HepG2 (cell line): ENCODE data around the gene TFPI. TPM values are rescaled to one million over a fixed set of nuclear protein-coding genes. Genes with fewer than 3 reads are reported as not detected.
A peak's percentile ranks its signal among the peaks of the same experiment; 100 is the strongest.

Experiments
- GATAD1 ChIP-seq: IDR thresholded peaks from 2 replicates; pipeline ENCODE4 v1.6.1; 2016; ENCODE audit warnings: missing genetic modification reagents, missing compliant biosample characterization
- HNRNPH1 ChIP-seq: fragments of 200-400 bp; formaldehyde crosslinking; optimal IDR thresholded peaks from 2 replicates; pipeline ENCODE3; 2017; ENCODE audit warnings: mild to moderate bottlenecking, low read depth, low read length
- HNRNPK ChIP-seq: fragments of 200-400 bp; formaldehyde crosslinking; IDR thresholded peaks from 2 replicates; pipeline ENCODE4 v1.6.1; 2018; ENCODE audit warnings: low read length, low read depth, moderate library complexity, mild to moderate bottlenecking; ENCODE audit not compliant: poor library complexity, severe bottlenecking
- NR2F2 ChIP-seq: IDR thresholded peaks from 2 replicates; pipeline ENCODE4 v1.6.1; 2012; ENCODE audit warnings: low read depth, inconsistent platforms, borderline replicate concordance
- PAWR ChIP-seq: sonication (generic); formaldehyde crosslinking; IDR thresholded peaks from 2 replicates; pipeline ENCODE4 v1.4.0; 2020; ENCODE audit warnings: missing genetic modification reagents, mild to moderate bottlenecking, borderline replicate concordance
- PCBP2 ChIP-seq: fragments of 200-400 bp; formaldehyde crosslinking; optimal IDR thresholded peaks from 2 replicates; pipeline ENCODE3; 2018; ENCODE audit warnings: low read length, low read depth; ENCODE audit not compliant: poor library complexity, severe bottlenecking
- PITX1 ChIP-seq: sonication (generic); formaldehyde crosslinking; IDR thresholded peaks from 2 replicates; pipeline ENCODE4 v1.5.1; 2020; ENCODE audit warnings: mild to moderate bottlenecking, missing genetic modification reagents
- REL ChIP-seq: sonication (generic); formaldehyde crosslinking; conservative IDR thresholded peaks from 2 replicates; pipeline ENCODE4 v1.8.0; 2022; ENCODE audit warnings: mild to moderate bottlenecking, missing genetic modification reagents, moderate library complexity
- RXRB ChIP-seq: IDR thresholded peaks from 2 replicates; pipeline ENCODE4 v1.6.1; 2016; ENCODE audit warnings: borderline replicate concordance, missing genetic modification reagents, missing compliant biosample characterization
- TBX3 ChIP-seq: fragments of 450-650 bp; IDR thresholded peaks from 2 replicates; pipeline ENCODE4 v1.6.1; 2017; ENCODE audit warnings: antibody characterized with exemption, mild to moderate bottlenecking, inconsistent platforms, borderline replicate concordance
- ZC3H4 ChIP-seq: sonication (generic); formaldehyde crosslinking; IDR thresholded peaks from 2 replicates; pipeline ENCODE4 v1.4.0; 2020; ENCODE audit warnings: missing genetic modification reagents, borderline replicate concordance
- ZFP82 ChIP-seq: sonication (generic); formaldehyde crosslinking; IDR thresholded peaks from 2 replicates; pipeline ENCODE4 v1.5.1; 2020; ENCODE audit warnings: mild to moderate bottlenecking, missing genetic modification reagents, borderline replicate concordance
- ZMYM2 ChIP-seq: sonication (generic); formaldehyde crosslinking; IDR thresholded peaks from 2 replicates; pipeline ENCODE4 v1.8.0; 2022; ENCODE audit warnings: mild to moderate bottlenecking, missing genetic modification reagents
- ZNF224 ChIP-seq: sonication (generic); formaldehyde crosslinking; IDR thresholded peaks from 2 replicates; pipeline ENCODE4 v1.5.0; 2020; ENCODE audit warnings: mild to moderate bottlenecking, missing genetic modification reagents
- ZNF230 ChIP-seq: sonication (generic); formaldehyde crosslinking; IDR thresholded peaks from 2 replicates; pipeline ENCODE4 v1.4.0; 2020; ENCODE audit warnings: mild to moderate bottlenecking, missing genetic modification reagents
- ZNF30 ChIP-seq: sonication (generic); formaldehyde crosslinking; IDR thresholded peaks from 2 replicates; pipeline ENCODE4 v1.5.0; 2020; ENCODE audit warnings: mild to moderate bottlenecking, missing genetic modification reagents
- ZNF382 ChIP-seq: sonication (generic); formaldehyde crosslinking; IDR thresholded peaks from 2 replicates; pipeline ENCODE4 v1.5.0; 2020; ENCODE audit warnings: missing genetic modification reagents, mild to moderate bottlenecking, borderline replicate concordance
- ZNF503 ChIP-seq: sonication (generic); formaldehyde crosslinking; IDR thresholded peaks from 2 replicates; pipeline ENCODE4 v1.4.0; 2020; ENCODE audit warnings: missing genetic modification reagents
- ZNF546 ChIP-seq: sonication (generic); formaldehyde crosslinking; conservative IDR thresholded peaks from 2 replicates; pipeline ENCODE4 v1.8.1; 2023; ENCODE audit warnings: mild to moderate bottlenecking, missing genetic modification reagents
- polyA plus RNA-seq, 8 experiments: library from polyadenylated mRNA; depleted of rRNA in 3 of 8; stranded (reverse) in 7 of 8; unstranded in 1 of 8; fragments of >200 nt; fragmentation: Illumina TruSeq in 4 of 8; extraction: Trizol in 4 of 8; gene quantifications; 2 replicates each; pipeline versions ENCODE4 v1.2.1 to v1.2.3, GENCODE V29; 2011 to 2016; ENCODE audit warnings: low read depth in 4 of 8, missing spikeins in 1 of 8, mixed read lengths in 1 of 8; ENCODE audit not compliant: insufficient read depth in 1 of 8
- total RNA-seq, 5 experiments: library from RNA; depleted of rRNA; stranded (reverse); fragments of >200 nt; fragmentation: Illumina TruSeq; extraction: Trizol; gene quantifications; 2 replicates each; pipeline ENCODE4 v1.2.3, GENCODE V29; 2016; ENCODE audit warnings: low read depth in 1 of 5
- TF ChIP-seq, protein P1 (sequence below): conservative IDR thresholded peaks from 2 replicates; pipeline ENCODE4 v1.6.1; 2018; ENCODE audit warnings: missing genetic modification reagents
- TF ChIP-seq, protein P2 (sequence below): sonication (generic); formaldehyde crosslinking; IDR thresholded peaks from 2 replicates; pipeline ENCODE4 v1.5.1; 2020; ENCODE audit warnings: mild to moderate bottlenecking, missing genetic modification reagents, moderate library complexity

Gene TFPI
- total and polyA plus RNA-seq, 2 of the 13 experiments (the other 11 are each of a cell fraction or from before 2014, with no cell fraction given): 301 to 436 TPM

- TF ChIP-seq ZFP82: no peak
- peak; percentile 100 for TF ChIP-seq ZNF503 (CRISPR knock-in tag)
- no peak for TF ChIP-seq ZNF30 (CRISPR knock-in tag)
- TF ChIP-seq, protein P1, sequence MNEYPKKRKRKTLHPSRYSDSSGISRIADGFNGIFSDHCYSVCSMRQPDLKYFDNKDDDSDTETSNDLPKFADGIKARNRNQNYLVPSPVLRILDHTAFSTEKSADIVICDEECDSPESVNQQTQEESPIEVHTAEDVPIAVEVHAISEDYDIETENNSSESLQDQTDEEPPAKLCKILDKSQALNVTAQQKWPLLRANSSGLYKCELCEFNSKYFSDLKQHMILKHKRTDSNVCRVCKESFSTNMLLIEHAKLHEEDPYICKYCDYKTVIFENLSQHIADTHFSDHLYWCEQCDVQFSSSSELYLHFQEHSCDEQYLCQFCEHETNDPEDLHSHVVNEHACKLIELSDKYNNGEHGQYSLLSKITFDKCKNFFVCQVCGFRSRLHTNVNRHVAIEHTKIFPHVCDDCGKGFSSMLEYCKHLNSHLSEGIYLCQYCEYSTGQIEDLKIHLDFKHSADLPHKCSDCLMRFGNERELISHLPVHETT: peak; percentile 88
- no peak for TF ChIP-seq ZNF224 (CRISPR knock-in tag)
- no peak for TF ChIP-seq PAWR (CRISPR knock-in tag)
- TF ChIP-seq PCBP2: no peak
- TF ChIP-seq TBX3: peak; percentile 94
- TF ChIP-seq REL (CRISPR knock-in tag): no peak
- peak; percentile 99 for TF ChIP-seq PITX1 (CRISPR knock-in tag)
- TF ChIP-seq ZC3H4: no peak
- TF ChIP-seq RXRB (CRISPR knock-in tag): peak; percentile 90
- TF ChIP-seq, protein P2, sequence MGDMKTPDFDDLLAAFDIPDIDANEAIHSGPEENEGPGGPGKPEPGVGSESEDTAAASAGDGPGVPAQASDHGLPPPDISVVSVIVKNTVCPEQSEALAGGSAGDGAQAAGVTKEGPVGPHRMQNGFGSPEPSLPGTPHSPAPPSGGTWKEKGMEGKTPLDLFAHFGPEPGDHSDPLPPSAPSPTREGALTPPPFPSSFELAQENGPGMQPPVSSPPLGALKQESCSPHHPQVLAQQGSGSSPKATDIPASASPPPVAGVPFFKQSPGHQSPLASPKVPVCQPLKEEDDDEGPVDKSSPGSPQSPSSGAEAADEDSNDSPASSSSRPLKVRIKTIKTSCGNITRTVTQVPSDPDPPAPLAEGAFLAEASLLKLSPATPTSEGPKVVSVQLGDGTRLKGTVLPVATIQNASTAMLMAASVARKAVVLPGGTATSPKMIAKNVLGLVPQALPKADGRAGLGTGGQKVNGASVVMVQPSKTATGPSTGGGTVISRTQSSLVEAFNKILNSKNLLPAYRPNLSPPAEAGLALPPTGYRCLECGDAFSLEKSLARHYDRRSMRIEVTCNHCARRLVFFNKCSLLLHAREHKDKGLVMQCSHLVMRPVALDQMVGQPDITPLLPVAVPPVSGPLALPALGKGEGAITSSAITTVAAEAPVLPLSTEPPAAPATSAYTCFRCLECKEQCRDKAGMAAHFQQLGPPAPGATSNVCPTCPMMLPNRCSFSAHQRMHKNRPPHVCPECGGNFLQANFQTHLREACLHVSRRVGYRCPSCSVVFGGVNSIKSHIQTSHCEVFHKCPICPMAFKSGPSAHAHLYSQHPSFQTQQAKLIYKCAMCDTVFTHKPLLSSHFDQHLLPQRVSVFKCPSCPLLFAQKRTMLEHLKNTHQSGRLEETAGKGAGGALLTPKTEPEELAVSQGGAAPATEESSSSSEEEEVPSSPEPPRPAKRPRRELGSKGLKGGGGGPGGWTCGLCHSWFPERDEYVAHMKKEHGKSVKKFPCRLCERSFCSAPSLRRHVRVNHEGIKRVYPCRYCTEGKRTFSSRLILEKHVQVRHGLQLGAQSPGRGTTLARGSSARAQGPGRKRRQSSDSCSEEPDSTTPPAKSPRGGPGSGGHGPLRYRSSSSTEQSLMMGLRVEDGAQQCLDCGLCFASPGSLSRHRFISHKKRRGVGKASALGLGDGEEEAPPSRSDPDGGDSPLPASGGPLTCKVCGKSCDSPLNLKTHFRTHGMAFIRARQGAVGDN (CRISPR knock-in tag): no peak
- TF ChIP-seq HNRNPK: no peak
- TF ChIP-seq ZNF382 (CRISPR knock-in tag): no peak
- TF ChIP-seq NR2F2: peak; percentile 96
- TF ChIP-seq ZMYM2 (CRISPR knock-in tag): no peak
- peak; percentile 51 for TF ChIP-seq GATAD1 (CRISPR knock-in tag)
- TF ChIP-seq ZNF230 (CRISPR knock-in tag): no peak; the same call in 1 of the 2 replicates
- TF ChIP-seq HNRNPH1: no peak
- 0 out of 2 replicates have a peak, but pooled peaks have one; percentile 17 for TF ChIP-seq ZNF546 (CRISPR knock-in tag)
These were observed 44.4 kb downstream of the TFPI start (continued) for GRCh38 chr2:187509667-187510417.
